Adipocyte (in vitro differentiated cells): Measurements from ENCODE around the gene EML6.

Experiments
- DNase-seq: peaks from one replicate; pipeline ENCODE4 v3.0.0-alpha.2; 2015; ENCODE audit warnings: low read depth
- H3K27me3 ChIP-seq: replicated peaks from 2 replicates; pipeline ENCODE4 v1.7.0; 2013; ENCODE audit warnings: mild to moderate bottlenecking, low read length, moderate library complexity; ENCODE audit not compliant: control insufficient read depth, insufficient read depth
- H3K36me3 ChIP-seq: 2 replicates; pipeline ENCODE4 v1.7.0; 2013; ENCODE audit warnings: low read length, mild to moderate bottlenecking, moderate library complexity; ENCODE audit not compliant: control insufficient read depth, insufficient read depth, severe bottlenecking
- H3K4me1 ChIP-seq: 2 replicates; pipeline ENCODE4 v1.7.0; 2013; ENCODE audit warnings: mild to moderate bottlenecking, low read length, moderate library complexity; ENCODE audit not compliant: control insufficient read depth, insufficient read depth
- H3K4me3 ChIP-seq: 2 replicates; pipeline ENCODE4 v1.7.0; 2013; ENCODE audit warnings: mild to moderate bottlenecking, low read length, moderate library complexity
- H3K9ac ChIP-seq: 2 replicates; pipeline ENCODE4 v1.7.0; 2013; ENCODE audit warnings: mild to moderate bottlenecking, low read length, moderate library complexity
- H3K9me3 ChIP-seq: 2 replicates; pipeline ENCODE4 v1.7.0; 2013; ENCODE audit warnings: mild to moderate bottlenecking, low read length, moderate library complexity; ENCODE audit not compliant: control insufficient read depth

EML6 gene

DNA sequence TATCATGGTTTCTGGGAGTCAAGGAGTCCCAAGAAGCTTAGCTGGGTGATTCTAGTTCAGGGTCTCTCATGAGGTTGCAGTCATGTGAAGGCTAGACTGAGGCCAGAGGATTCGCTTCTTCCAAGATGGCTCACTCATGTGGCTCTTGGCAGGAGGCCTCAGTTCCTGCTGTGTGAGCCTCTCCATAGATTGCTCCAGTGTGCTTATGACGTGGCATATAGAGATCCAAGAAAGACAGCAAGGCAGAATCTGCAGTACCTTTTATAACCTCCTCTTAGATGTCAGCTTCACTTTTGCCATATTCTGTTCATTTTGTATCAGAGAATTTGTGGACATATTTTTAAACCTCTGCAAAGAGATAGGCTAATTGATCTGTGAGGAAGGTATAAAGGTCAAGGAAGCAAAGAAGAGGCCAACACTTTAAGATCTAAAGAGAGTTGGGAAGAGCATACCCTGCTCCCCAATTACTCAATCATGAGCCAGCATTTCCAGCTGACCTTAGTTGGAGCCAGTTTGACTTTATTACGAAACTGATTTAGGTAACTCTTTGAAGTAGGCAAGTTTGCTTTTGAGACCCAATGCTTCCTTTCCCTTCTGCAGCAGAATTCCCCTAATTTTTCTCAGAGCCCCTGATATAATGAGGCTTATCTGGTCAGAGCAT, 134.7 kb downstream of the EML6 start:
- Histone ChIP-seq H3K4me3 (no peak overlapping the region), H3K36me3 (no peaks in the 10 kb centered on the region), H3K9ac (no peak overlapping the region), H3K9me3 (no peaks in the 10 kb centered on the region), H3K4me1 (peaks cover 26% of the 10 kb centered on the region), H3K27me3 (no peaks in the 10 kb centered on the region)
- DNase-seq, result peak; percentile 6

DNA sequence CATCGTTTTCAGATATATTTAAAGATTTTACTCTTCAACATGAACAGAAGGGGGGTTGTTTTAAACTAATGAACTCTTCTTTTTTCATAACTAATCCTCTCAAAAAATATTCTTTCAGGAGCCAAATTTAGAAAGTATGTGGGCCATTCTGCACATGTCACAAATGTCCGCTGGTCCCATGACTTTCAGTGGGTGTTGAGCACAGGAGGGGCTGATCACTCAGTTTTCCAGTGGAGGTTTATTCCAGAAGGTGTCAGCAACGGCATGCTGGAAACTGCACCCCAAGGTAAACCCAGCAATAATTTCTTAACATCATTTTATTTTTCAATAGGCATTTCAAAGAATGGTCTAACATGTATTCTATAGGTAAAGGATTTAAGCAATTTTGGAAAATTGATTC, 136.0 kb downstream of the EML6 start:
- Histone ChIP-seq H3K27me3 (no peaks in the 10 kb centered on the region), H3K9ac (no peak overlapping the region), H3K9me3 (no peaks in the 10 kb centered on the region), H3K36me3 (no peaks in the 10 kb centered on the region), H3K4me1 (peaks cover 31% of the 10 kb centered on the region), H3K4me3 (no peak overlapping the region)
- no peak for DNase-seq

DNA sequence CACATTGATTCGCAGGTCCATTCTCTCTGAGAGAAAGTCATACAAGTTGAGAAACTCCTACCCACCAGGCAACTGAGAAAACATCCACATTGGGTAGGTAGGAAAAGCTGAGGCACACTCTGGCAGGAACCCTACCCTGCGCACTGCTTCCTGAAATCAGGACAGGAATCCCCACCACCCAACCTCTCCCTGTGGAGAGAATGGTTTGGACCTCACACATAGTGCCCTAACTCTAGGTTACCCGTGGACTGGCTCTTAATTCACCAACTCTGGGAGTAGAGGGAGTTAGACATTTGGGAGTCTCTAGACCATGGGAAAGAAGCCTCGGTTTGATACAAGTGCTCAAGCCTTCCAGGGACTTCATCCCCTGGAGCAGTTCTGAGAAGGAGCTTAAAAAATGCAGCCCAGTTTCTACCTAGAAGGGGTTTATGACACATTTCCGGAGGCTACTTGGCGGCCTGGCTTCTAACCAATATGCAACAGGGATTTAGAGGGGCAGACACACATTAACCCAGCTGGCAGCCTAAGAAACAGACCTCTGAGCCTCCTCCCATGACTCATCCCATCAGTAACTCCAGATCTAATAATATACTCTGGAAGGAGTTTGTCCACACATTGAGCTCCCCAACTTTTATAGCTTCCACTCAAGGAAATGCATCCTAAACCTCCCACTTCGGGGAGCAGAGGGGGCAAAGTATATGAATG, 136.7 kb downstream of the EML6 start:
- H3K36me3 ChIP-seq, result no peaks in the 10 kb centered on the region
- peak; percentile 46 for DNase-seq
- H3K4me3 ChIP-seq, result no peak overlapping the region

DNA sequence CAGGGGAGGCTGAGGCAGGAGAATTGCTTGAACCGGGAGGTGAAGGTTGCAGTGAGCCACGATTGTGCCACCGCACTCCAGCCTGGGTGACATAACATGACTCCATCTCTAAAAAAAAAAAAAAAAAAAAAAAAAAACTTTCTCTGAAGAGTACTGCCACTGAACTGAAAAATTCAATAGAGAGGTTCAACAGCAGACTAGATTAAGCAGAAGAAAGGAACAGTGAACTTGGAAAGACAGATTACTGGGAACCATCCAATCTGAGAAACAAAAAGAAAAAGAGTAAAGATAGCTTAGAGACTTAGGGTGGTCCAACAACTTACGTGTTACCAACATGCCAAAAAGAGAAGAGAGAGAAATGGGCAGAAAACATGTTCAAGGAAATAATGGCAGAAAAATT, 138.8 kb downstream of the EML6 start:
- Histone ChIP-seq H3K4me1 (peaks cover 34% of the 10 kb centered on the region), H3K27me3 (no peaks in the 10 kb centered on the region), H3K4me3 (no peak overlapping the region), H3K9ac (no peak overlapping the region), H3K36me3 (no peaks in the 10 kb centered on the region), H3K9me3 (no peaks in the 10 kb centered on the region)
- no peak for DNase-seq

More for the DNA sequence above, 136.7 kb downstream of the EML6 start:
- Histone ChIP-seq H3K4me1 (peaks cover 34% of the 10 kb centered on the region), H3K27me3 (no peaks in the 10 kb centered on the region), H3K9ac (no peak overlapping the region), H3K9me3 (no peaks in the 10 kb centered on the region)

DNA sequence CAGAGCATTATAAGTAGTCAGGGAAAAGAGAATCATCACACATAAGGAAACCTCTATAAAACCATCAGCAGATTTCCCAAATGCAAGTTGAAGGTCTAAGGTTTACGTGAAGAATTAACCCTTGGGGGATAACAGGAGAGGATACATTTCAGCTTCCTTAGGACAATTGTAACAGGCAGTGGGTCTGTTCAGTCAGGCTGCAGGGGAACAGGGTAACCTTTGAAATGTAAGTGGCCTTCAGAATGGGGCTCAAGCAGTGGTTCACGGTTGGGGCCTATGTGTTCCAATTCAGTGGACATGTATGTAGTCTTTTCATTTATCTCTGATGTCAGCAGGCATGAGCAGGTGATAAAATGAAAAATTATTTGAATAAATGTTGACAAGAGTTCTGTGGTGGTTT, 139.3 kb downstream of the EML6 start:
- no peaks in the 10 kb centered on the region for H3K27me3 ChIP-seq
- no peaks in the 10 kb centered on the region for H3K36me3 ChIP-seq
- H3K9me3 ChIP-seq, result no peaks in the 10 kb centered on the region
- H3K9ac ChIP-seq, result no peak overlapping the region
- H3K4me1 ChIP-seq, result peaks cover 31% of the 10 kb centered on the region
- DNase-seq, result no peak
- no peak overlapping the region for H3K4me3 ChIP-seq

DNA sequence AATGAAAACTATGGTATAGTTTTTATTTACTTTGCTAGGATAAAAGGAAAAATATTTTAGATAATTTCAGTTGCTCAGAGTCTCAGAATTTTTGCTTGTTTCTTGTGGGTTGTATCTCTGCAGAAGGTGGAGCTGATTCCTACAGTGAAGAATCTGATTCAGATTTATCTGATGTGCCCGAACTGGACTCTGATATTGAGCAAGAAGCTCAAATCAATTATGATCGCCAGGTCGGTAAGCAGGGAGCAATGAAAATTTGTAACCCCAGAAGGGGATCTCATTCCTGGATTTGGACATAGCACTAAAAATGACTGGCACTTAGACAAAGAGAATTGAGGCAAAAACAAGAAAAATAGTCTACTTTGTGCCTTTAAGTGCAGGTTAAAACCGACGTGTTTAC, 140.2 kb downstream of the EML6 start:
- no peaks in the 10 kb centered on the region for H3K27me3 ChIP-seq
- peaks cover 21% of the 10 kb centered on the region for H3K4me1 ChIP-seq
- DNase-seq, result no peak
- H3K4me3 ChIP-seq, result no peak overlapping the region
- H3K9ac ChIP-seq, result no peak overlapping the region
- no peaks in the 10 kb centered on the region for H3K36me3 ChIP-seq
- no peaks in the 10 kb centered on the region for H3K9me3 ChIP-seq

DNA sequence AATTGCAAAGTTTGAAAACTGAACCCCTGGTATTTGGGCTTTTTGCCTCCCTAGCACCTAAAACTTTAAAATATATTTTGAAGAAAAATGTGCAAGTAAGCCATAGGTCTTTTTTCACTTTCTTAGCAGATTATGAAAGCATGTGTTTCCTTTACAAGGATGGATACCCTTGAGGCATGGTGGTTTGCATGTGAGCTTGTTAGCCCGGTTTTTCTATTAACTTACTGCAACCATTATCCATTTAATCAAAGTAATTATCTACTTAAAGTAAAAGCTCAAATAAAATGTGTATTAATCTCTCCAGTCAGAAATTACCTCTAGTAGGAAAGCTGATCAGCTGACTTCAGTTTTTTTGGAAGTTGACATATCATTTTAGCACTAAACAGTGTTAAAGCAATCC, 140.6 kb downstream of the EML6 start:
- H3K4me3 ChIP-seq, result no peak overlapping the region
- no peak for DNase-seq
- no peaks in the 10 kb centered on the region for H3K27me3 ChIP-seq
- H3K36me3 ChIP-seq, result no peaks in the 10 kb centered on the region
- no peaks in the 10 kb centered on the region for H3K9me3 ChIP-seq
- H3K9ac ChIP-seq, result no peak overlapping the region
- H3K4me1 ChIP-seq, result peaks cover 20% of the 10 kb centered on the region

DNA sequence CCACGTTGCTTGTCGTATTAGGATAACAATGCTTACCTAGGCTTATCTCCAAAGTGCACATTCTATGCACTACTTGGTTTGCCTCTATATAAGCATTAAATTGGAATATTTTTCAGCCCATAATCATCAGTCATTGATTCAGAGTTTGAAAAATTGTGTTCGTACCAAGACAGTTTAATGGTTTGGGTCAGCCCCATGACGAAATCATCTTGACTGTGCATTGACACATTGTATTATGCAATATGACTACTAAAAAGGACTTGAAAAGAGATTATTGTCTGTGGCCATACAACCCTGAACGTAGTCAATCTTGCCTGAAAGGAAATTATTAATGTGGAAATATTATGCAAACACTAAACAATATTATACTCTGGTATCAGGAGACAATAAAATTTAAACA, 141.3 kb downstream of the EML6 start:
- Histone ChIP-seq H3K27me3 (no peaks in the 10 kb centered on the region), H3K36me3 (no peaks in the 10 kb centered on the region), H3K9me3 (no peaks in the 10 kb centered on the region), H3K9ac (no peak overlapping the region), H3K4me3 (no peak overlapping the region), H3K4me1 (peaks cover 20% of the 10 kb centered on the region)
- DNase-seq, result no peak

DNA sequence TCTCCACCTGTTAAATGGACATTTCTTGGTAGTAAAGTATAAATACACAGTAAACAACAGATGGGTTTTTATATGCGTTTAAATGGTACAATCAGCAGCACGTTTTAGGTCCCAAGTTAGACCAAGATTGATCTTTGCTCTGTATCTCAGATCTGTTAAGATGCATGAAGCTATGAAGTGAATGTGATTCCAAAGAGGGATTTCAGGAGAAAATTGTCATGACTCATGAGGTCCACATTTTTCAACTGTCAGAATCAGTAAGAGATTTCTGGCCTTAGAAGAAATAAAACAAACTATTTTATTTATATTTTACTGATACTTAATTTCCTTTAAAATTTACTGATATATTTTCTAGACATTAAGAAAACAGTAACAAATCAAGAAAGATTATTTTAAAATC, 142.7 kb downstream of the EML6 start:
- H3K27me3 ChIP-seq, result no peaks in the 10 kb centered on the region
- H3K4me1 ChIP-seq, result peaks cover 8% of the 10 kb centered on the region
- DNase-seq, result peak; percentile 19
- H3K9ac ChIP-seq, result no peak overlapping the region
- H3K4me3 ChIP-seq, result no peak overlapping the region
- no peaks in the 10 kb centered on the region for H3K9me3 ChIP-seq
- H3K36me3 ChIP-seq, result no peaks in the 10 kb centered on the region

DNA sequence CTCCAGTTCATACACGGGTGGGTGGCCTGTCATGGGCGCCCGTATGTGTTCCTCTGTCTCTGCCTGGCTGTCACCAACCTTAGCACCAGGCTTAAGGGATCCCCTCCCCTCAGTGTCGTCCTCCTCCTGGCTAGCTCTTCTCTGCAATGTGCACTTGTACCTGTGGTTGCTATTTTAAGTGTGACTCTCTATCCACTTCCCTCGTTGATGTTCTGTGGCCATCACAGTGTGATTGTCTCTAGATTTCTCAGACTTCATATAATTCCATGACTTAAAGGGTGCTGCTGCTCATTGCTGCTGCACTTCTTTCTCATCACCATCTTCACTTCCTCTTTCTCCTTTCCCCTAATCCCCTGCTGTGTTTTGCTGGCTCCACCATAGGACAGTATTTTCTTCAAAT, 143.4 kb downstream of the EML6 start:
- no peak for DNase-seq
- peaks cover 13% of the 10 kb centered on the region for H3K4me1 ChIP-seq

DNA sequence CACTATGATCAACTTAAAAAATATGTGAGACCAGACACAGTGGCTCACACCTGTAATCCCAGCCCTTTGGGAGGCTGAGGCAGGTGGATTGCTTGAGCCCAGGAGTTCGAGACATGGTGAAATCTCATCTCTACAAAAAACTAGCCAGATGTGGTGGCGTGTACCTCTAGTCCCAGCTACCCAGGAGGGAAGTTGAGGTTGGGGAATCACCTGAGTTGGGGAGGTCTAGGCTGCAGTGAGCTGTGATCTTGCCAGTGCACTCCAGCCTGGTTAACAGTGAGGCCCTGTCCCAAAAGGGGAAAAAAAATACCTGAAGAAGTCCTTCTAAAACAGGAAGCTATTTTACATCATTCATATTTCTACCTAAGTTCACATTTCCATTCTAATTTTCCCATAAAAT, 144.0 kb downstream of the EML6 start:
- Histone ChIP-seq H3K9ac (no peak overlapping the region), H3K4me3 (no peak overlapping the region), H3K4me1 (peaks cover 14% of the 10 kb centered on the region), H3K27me3 (no peaks in the 10 kb centered on the region), H3K36me3 (no peaks in the 10 kb centered on the region), H3K9me3 (no peaks in the 10 kb centered on the region)
- DNase-seq, result no peak

More for the DNA sequence above, 143.4 kb downstream of the EML6 start:
- no peaks in the 10 kb centered on the region for H3K27me3 ChIP-seq
- no peak overlapping the region for H3K4me3 ChIP-seq
- H3K9me3 ChIP-seq, result no peaks in the 10 kb centered on the region
- no peaks in the 10 kb centered on the region for H3K36me3 ChIP-seq
- H3K9ac ChIP-seq, result no peak overlapping the region
